T-helper 2 cell treated with Interferon-gamma antibody and Interleukin-4, amounts not matched to agents 5 μg/mL and 100 μg/mL, for 36 hours (primary cell): ENCODE results near the gene ACTR3C.
A peak's percentile ranks its signal among the peaks of the same experiment; 100 is the strongest.

ENCODE experiments used
- DNase-seq: peaks from one replicate; pipeline ENCODE4 v3.0.0; 2021; ENCODE audit warnings: low spot score
- H3K27ac Mint-ChIP-seq: one replicate; pipeline ENCODE4 v1.8.0; 2021; ENCODE audit warnings: mild to moderate bottlenecking, mixed read lengths
- H3K27me3 Mint-ChIP-seq: one replicate; pipeline ENCODE4 v1.8.0; 2021; ENCODE audit warnings: low read depth, mixed read lengths
- H3K36me3 Mint-ChIP-seq: one replicate; pipeline ENCODE4 v1.8.0; 2021; ENCODE audit warnings: low read depth, mixed read lengths
- H3K4me1 Mint-ChIP-seq: one replicate; pipeline ENCODE4 v1.8.0; 2021; ENCODE audit warnings: low read depth, mixed read lengths
- H3K4me3 Mint-ChIP-seq: one replicate; pipeline ENCODE4 v1.8.0; 2022; ENCODE audit warnings: mild to moderate bottlenecking, moderate library complexity, mixed read lengths
- H3K9me3 Mint-ChIP-seq: one replicate; pipeline ENCODE4 v1.8.0; 2021; ENCODE audit warnings: mixed read lengths

The ACTR3C gene

DNA sequence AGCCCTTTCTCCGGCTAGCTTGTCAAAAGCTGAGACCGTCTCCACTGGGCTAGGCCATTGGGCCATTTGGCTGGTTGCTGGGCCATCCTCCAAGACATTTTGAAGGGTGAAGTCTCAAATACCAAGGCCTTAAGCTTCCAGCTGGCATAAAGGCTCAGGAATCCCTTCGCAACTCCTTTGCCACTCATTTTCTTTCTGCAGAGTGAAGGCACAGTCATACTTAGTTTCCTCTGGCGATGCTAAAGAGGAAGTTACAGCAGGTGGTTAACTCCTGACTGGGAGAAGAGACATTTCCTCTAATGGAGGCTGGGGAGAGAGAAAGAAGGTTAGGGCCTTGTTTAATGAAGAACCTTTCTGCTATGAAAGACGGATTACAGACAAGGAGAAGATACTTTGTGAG is 40.5 kb upstream of the ACTR3C start:
- H3K27me3 Mint-ChIP-seq = no peaks in the 10 kb centered on the region
- DNase-seq = no peak
- no peaks in the 10 kb centered on the region for H3K9me3 Mint-ChIP-seq
- peaks cover 26% of the 10 kb centered on the region for H3K4me1 Mint-ChIP-seq
- no peak overlapping the region for H3K27ac Mint-ChIP-seq
- no peak overlapping the region for H3K4me3 Mint-ChIP-seq
- no peaks in the 10 kb centered on the region for H3K36me3 Mint-ChIP-seq

DNA sequence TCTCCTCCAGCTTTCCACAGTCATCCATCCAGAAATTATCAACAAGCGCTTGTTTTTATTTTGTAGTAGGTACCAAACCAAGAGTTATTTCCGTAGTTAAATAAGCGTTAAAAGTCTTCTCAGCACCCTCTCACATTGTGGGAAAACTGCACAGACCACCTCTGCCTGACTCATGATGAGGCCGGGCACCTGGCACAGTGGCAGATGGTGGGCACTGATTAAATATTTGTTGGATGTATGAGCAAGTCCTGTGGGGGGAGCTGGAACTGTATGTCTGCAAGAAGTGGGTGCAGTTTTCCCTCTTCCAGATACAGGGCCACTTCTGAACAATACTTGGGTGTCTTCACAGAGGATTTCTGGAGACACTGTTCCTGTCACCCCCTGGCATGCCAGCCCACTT is 40.0 kb upstream of the ACTR3C start:
- no peak overlapping the region for H3K4me3 Mint-ChIP-seq
- H3K27me3 Mint-ChIP-seq = no peaks in the 10 kb centered on the region
- no peaks in the 10 kb centered on the region for H3K9me3 Mint-ChIP-seq
- no peak for DNase-seq
- H3K36me3 Mint-ChIP-seq = no peaks in the 10 kb centered on the region
- H3K27ac Mint-ChIP-seq = no peak overlapping the region
- H3K4me1 Mint-ChIP-seq = peaks cover 30% of the 10 kb centered on the region

DNA sequence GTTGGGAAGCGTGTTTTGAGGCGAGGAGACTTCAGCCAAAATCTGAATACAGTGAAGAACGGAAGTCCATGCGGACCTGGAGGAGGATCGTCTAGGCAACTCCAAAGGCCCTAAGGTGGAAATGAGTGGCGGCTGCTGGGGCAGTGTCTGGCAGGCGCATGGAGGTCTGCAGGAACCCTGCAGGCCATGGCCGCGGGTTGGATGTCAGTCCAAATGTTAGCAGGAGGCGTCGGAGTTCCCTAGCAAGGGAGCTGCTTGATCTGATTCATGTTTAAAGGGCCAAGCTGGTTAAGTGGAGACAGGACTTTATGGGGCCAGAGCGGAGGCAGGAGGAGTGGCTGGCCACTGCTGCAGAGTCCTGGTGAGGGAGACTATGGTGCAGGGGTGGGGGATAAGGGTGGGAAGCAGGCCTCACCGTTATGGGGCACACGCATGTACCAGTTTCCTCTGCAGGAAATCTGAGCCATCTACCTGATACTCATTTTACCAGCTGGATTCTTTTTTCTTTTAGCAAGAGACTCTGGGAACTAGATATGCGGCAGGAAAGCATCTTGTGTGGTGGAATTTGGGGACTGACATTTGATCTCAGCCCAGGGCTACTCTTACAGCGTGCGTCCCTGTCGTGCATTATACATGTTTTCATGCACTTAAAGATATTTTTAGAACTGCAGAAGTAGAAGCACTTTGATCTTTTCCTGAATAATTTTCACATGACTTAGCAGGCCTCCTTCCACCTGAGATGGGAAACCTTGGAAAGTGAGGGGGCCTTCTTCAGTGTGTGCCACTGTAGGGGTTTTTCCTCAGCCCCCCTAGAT is 38.7 kb upstream of the ACTR3C start:
- no peaks in the 10 kb centered on the region for H3K27me3 Mint-ChIP-seq
- no peak for DNase-seq
- H3K4me1 Mint-ChIP-seq = peaks cover 31% of the 10 kb centered on the region
- no peak overlapping the region for H3K27ac Mint-ChIP-seq
- H3K4me3 Mint-ChIP-seq = no peak overlapping the region
- no peaks in the 10 kb centered on the region for H3K36me3 Mint-ChIP-seq
- H3K9me3 Mint-ChIP-seq = no peaks in the 10 kb centered on the region

DNA sequence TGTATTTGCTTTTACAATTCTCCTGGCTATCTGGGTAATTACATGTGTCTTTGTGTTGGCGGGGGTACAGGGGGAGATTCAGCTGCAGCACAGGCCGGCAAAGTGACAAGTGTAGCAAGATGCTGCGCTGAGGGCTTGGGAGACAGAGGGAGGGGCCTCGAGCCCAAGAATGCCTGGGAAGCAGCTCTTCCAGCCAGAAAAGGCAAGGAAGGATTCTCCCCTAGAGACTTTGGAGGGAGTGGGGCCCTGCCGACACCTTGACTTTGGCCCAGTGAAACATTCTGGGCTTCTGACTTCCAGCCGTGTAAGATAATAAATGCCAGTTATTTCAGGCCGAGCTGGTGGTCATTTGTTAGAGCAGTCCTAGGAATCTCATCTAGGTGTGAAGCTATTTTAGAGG is 38.1 kb upstream of the ACTR3C start:
- Mint-ChIP-seq H3K9me3 (no peaks in the 10 kb centered on the region), H3K36me3 (no peaks in the 10 kb centered on the region), H3K4me3 (no peak overlapping the region), H3K4me1 (peaks cover 35% of the 10 kb centered on the region), H3K27ac (no peak overlapping the region), H3K27me3 (no peaks in the 10 kb centered on the region)
- DNase-seq = no peak

DNA sequence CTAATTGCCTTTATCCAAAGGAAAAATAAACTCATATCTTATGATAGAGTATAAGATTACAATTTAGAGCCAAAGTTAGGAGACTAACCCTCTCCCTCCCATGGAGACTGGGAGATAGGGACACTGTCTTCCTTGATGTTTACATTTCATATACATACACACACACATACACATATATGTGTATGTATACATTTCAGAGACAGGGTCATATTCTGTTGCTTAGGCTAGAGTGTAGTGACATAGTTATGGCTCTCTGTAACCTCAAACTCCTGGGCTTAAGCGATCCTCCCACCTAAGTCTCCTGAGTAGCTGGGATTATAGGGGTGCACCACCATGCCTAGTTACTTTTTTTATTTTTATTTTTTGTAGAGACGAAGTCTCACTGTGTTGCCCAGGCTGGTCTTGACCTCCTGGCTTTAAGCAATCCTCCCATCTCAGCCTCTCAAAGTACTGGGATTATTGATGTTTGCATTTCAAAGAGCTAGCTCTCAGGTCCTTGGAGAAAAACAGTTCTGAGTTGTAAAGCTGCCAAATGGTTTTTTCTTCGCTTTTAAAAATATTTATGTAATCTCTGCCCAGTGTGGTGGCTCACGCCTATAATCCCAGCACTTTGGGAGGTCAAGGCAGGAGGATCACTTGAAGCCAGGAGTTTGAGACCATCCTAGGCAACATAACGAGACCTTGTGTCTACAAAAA is 37.2 kb upstream of the ACTR3C start:
- Mint-ChIP-seq H3K4me1 (peaks cover 38% of the 10 kb centered on the region), H3K9me3 (no peaks in the 10 kb centered on the region), H3K27ac (peak overlapping the region; percentile 53), H3K4me3 (no peak overlapping the region), H3K27me3 (no peaks in the 10 kb centered on the region), H3K36me3 (no peaks in the 10 kb centered on the region)
- no peak for DNase-seq

DNA sequence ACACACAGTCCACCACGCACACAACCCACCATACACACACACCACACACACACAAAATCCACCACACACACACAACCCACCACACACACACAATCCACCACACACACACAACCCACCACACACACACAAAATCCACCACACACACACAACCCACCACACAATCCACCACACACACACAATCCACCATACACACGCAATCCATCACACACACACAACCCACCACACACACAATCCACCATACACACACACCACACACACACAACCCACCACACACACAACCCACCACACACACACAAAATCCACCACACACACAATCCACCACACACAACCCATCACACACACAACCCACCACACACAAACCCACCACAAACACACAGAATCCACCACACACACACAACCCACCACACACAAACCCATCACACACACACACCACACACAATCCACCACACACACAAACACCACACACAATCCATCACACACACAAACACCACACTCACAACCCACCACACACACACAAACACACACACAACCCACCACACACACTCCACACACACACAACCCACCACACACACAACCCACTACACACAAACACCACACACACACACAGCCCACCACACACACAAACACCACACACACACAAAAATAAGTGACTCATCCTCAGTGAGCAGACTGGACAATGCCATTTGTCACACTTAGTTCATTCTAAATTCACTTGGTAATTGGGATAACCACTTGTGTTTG is 36.4 kb upstream of the ACTR3C start:
- H3K27ac Mint-ChIP-seq = peak overlapping the region; percentile 53
- no peak overlapping the region for H3K4me3 Mint-ChIP-seq

DNA sequence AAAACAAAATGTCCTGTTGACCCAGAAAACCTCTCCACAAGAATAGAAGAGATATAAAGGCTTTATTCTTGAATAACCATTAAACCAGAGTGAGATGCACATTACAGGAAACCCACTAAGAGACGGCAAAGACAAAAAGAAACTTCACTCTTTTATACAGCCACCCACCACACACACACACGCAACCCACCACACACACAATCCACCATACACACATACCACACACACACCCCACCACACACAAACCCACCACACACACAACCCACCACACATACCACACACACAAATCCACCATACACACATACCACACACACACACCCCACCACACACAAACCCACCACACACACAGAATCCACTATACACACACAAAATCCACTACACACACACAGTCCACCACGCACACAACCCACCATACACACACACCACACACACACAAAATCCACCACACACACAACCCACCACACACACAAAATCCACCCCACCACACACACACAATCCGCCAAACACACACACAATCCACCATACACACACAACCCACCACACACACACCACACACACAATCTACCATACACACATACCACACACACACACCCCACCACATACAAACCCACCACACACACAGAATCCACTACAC is 35.8 kb upstream of the ACTR3C start:
- DNase-seq = no peak
- H3K4me1 Mint-ChIP-seq = peaks cover 35% of the 10 kb centered on the region

More for the DNA sequence above, 36.4 kb upstream of the ACTR3C start:
- peaks cover 38% of the 10 kb centered on the region for H3K4me1 Mint-ChIP-seq
- H3K27me3 Mint-ChIP-seq = no peaks in the 10 kb centered on the region
- no peaks in the 10 kb centered on the region for H3K36me3 Mint-ChIP-seq
- DNase-seq = no peak
- H3K9me3 Mint-ChIP-seq = no peaks in the 10 kb centered on the region

DNA sequence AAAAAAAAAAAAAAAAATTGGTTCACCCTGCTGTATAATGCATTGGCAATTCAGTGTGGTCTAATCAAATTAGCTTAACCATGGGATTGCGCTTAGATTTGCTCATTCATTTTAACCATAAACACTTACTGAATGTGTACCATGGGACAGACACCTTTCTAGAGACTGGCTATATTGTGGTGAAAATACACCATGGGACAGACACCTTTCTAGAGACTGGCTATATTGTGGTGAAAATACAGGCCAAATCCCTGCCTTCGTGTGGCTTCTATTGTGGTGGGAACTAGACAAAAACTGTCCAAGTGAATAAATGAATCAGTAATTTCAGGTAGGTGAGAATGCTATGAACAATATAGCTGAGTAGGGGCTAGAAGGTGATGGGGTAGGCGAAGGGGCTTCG is 35.1 kb upstream of the ACTR3C start:
- H3K4me1 Mint-ChIP-seq = peaks cover 30% of the 10 kb centered on the region

More for the DNA sequence above, 35.8 kb upstream of the ACTR3C start:
- Mint-ChIP-seq H3K27ac (peak overlapping the region; percentile 38), H3K36me3 (no peaks in the 10 kb centered on the region), H3K4me3 (no peak overlapping the region), H3K9me3 (no peaks in the 10 kb centered on the region), H3K27me3 (no peaks in the 10 kb centered on the region)

DNA sequence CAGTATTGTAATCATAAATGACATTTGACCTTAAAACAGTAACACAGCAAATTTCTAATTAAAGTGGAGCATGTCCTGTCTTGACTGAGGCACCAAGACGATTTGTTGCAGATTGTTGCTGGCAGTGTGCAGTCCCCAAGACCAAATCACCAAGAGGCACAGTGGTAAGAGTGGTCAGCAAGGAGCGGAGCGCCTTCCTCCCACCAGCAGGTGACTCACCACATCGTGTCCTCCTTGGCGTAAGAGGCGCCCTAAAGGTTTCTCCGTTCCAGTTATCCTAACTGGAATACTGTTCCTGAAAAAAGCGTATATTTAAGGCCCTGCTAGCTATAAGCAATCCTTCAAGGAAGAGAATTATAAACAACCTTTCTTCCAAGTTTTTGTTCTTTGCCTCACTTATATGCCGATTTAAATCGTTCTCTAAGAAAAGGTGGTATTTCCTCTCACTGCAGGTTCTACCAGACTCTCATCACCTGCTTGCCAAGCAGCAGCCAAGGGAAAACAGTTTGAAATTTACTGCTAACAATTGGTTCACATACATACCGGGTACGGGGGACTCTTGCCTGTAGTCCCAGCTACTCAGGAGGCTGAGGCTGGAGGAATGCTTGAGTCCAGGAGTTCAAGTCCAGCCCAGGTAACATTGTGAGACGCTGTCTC is 34.6 kb upstream of the ACTR3C start:
- no peaks in the 10 kb centered on the region for H3K36me3 Mint-ChIP-seq
- H3K4me3 Mint-ChIP-seq = peak overlapping the region; percentile 45
- H3K27me3 Mint-ChIP-seq = peaks cover 2% of the 10 kb centered on the region
- DNase-seq = no peak
- H3K27ac Mint-ChIP-seq = peak overlapping the region; percentile 75
- no peaks in the 10 kb centered on the region for H3K9me3 Mint-ChIP-seq
- H3K4me1 Mint-ChIP-seq = peaks cover 30% of the 10 kb centered on the region

More for the DNA sequence above, 35.1 kb upstream of the ACTR3C start:
- H3K4me3 Mint-ChIP-seq = no peak overlapping the region
- no peaks in the 10 kb centered on the region for H3K9me3 Mint-ChIP-seq
- H3K27me3 Mint-ChIP-seq = no peaks in the 10 kb centered on the region
- H3K27ac Mint-ChIP-seq = no peak overlapping the region
- H3K36me3 Mint-ChIP-seq = no peaks in the 10 kb centered on the region
- no peak for DNase-seq

DNA sequence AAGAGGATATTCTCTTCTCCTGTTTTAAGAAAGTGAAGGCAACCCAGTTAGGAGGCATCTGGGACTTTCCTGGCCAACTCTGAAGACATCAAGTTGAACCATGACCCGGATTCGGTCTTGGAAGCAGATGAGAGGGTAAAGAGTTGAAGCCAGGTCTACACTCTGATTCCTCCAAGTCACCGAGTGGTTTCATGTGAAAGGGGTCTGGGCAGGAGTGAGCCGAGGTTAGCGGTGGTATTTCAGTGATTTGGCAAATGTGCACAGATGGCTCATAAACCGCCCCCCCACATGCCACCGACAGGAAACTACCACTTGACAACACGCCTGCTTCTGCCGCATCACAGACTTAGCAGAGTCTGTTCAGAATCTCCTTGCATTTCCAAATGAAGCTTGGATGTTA is 33.9 kb upstream of the ACTR3C start:
- H3K4me1 Mint-ChIP-seq = peaks cover 30% of the 10 kb centered on the region
- peak overlapping the region; percentile 45 for H3K4me3 Mint-ChIP-seq
- DNase-seq = peak; percentile 53
- peaks cover 2% of the 10 kb centered on the region for H3K27me3 Mint-ChIP-seq
- H3K36me3 Mint-ChIP-seq = no peaks in the 10 kb centered on the region
- H3K27ac Mint-ChIP-seq = peak overlapping the region; percentile 75
- H3K9me3 Mint-ChIP-seq = no peaks in the 10 kb centered on the region

DNA sequence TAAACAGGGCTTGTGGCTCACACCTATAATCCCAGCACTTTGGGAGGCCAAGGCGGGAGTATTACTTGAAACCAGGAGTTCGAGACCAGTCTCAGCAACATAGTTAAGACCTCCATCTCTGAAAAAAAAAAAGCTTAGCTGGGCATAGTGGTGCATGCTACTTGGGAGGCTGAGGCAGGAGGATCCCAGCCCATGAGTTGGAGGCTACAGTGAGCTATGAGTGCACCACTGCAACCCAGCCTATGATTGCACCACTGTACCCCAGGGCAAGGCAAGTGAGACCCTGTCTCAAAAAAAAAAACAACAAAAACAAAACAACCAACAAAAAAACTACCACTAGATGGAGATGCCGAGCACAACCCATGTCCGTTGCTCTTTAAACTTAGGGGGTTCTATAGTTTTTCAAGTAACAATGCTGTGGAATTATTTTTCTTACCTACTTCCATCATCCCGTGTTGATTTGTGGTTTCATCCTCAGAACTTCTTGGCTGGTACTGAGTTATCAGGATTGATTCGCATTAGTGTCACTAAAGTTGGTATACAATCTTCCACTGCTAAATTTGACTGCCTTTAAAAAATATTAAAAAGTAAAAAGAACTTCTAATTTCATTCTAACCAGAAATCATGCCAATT is 33.0 kb upstream of the ACTR3C start:
- no peak for DNase-seq
- no peaks in the 10 kb centered on the region for H3K9me3 Mint-ChIP-seq
- H3K27me3 Mint-ChIP-seq = peaks cover 6% of the 10 kb centered on the region
- no peaks in the 10 kb centered on the region for H3K36me3 Mint-ChIP-seq
- peaks cover 30% of the 10 kb centered on the region for H3K4me1 Mint-ChIP-seq
- no peak overlapping the region for H3K4me3 Mint-ChIP-seq
- no peak overlapping the region for H3K27ac Mint-ChIP-seq

DNA sequence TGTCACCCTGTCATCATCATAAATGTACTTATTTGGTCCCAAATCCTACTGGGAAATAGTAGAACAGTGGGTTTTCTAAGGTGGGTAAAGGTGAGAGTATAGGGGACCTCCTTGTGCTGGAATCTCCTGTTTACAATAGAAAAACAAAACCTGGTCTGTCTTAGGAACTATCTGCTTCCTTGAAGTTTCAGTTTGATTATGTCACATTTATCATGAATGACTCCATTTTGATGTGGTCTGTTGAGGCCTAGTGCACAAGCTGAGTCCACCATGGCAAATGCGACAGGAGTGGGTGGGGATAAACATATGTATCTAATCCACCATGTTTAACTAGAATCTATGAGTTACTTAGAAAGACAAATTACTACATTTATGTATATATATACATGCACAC is 32.3 kb upstream of the ACTR3C start:
- Mint-ChIP-seq H3K27me3 (peaks cover 9% of the 10 kb centered on the region), H3K4me3 (no peak overlapping the region), H3K36me3 (no peaks in the 10 kb centered on the region), H3K27ac (no peak overlapping the region), H3K4me1 (peaks cover 30% of the 10 kb centered on the region), H3K9me3 (no peaks in the 10 kb centered on the region)
- DNase-seq = no peak

DNA sequence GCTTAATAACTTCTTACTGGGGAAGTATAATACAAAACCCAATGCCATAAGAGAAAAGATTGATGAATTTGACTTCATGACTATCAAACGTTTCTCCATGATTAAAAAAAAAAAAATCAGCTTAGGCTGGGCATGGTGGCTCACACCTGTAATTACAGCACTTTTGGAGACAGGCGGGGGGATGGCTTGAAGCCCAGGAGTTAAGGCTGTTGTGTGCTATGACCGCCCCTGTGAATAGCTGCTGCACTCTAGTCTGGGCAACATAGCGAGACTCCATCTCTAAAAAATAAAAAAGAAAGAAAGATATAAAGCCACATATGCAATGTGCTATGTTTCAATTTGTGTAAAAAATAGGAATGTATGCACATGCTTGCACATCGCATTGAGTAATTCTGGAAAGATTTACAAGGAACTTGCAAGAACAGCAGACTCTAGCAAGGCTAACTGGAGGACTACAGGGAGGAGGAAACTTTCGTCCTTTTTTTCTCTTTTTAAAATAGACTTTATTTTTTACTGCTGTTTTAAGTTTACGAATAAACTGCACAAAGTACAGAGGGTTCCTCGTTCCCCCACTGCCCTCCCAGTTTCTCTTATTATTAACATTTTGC is 28.3 kb upstream of the ACTR3C start:
- Mint-ChIP-seq H3K36me3 (no peaks in the 10 kb centered on the region), H3K4me1 (peaks cover 8% of the 10 kb centered on the region), H3K27ac (no peak overlapping the region), H3K9me3 (no peaks in the 10 kb centered on the region), H3K27me3 (peaks cover 13% of the 10 kb centered on the region), H3K4me3 (no peak overlapping the region)
- no peak for DNase-seq
